Tibial nerve (tissue), 3 donors: ENCODE data around the gene CDH13.

Experiments
- EP300 ChIP-seq, 2 donors: sonication (generic); formaldehyde crosslinking; IDR thresholded peaks; one replicate each; pipeline ENCODE4 v1.6.1; 2017; ENCODE audit warnings: antibody characterized with exemption in 2 of 2, mild to moderate bottlenecking in 1 of 2
- POLR2A ChIP-seq, 2 donors: fragments of 450-650 bp; IDR thresholded peaks; one replicate each; pipeline ENCODE4 v1.6.1; 2017; ENCODE audit warnings: antibody characterized with exemption in 2 of 2, mild to moderate bottlenecking in 2 of 2, moderate library complexity in 2 of 2

DNA sequence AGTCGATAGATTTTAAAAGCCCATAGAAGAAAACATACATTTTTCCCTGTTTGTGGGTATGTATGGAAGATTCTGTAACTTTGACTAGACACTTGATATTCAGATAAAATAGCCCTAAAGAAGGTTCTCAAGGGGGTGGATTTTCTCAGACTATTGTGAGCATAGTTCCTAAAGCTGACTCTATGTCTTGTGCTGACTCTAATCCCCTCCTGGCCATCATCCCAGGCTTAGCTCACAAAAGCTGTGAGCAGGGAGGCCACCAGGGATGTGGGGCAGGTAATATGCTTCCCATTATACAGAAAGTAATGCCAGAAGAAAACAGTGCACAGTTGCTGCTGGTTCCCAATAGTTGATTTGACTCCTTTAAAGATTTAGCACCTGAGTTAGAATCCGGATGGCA lies 32.0 kb downstream of the CDH13 start:
- TF ChIP-seq POLR2A (IDR thresholded peaks at IDR 0.05) (no peak), EP300 (IDR thresholded peaks at IDR 0.05) (no peak)
